ENCODE data around the gene MPP3.

The MPP3 gene

GRCh38 chr17:43830510-43831140 lies 2.3 kb downstream of the MPP3 start:
- DNase-seq: no peak

- DNase-seq: no peak
Measured at GRCh38 chr17:43829738-43830137, 3.2 kb downstream of the MPP3 start.

- DNase-seq: no peak
Measured at GRCh38 chr17:43827596-43827995, 5.3 kb downstream of the MPP3 start.

- no peak for DNase-seq
Measured at GRCh38 chr17:43826206-43826605, 6.7 kb downstream of the MPP3 start.

- no peak for DNase-seq
Measured at GRCh38 chr17:43825567-43825966, 7.4 kb downstream of the MPP3 start.

- no peak for DNase-seq
Measured at GRCh38 chr17:43823350-43824084, 9.4 kb downstream of the MPP3 start.

- DNase-seq: no peak
Measured at GRCh38 chr17:43822570-43823190, 10.3 kb downstream of the MPP3 start.

- DNase-seq: no peak
Measured at GRCh38 chr17:43820759-43821158, 12.2 kb downstream of the MPP3 start.

- DNase-seq: no peak
Measured at GRCh38 chr17:43818966-43819365, 14.0 kb downstream of the MPP3 start.

- DNase-seq: no peak
Measured at GRCh38 chr17:43817826-43818225, 15.1 kb downstream of the MPP3 start.

- DNase-seq: no peak
Measured at GRCh38 chr17:43816336-43817320, 16.3 kb downstream of the MPP3 start.

GRCh38 chr17:43814714-43815113 lies 18.2 kb downstream of the MPP3 start:
- DNase-seq: no peak

- no peak for DNase-seq
Measured at GRCh38 chr17:43814026-43814425, 18.9 kb downstream of the MPP3 start.

- no peak for DNase-seq
Measured at GRCh38 chr17:43813386-43813785, 19.6 kb downstream of the MPP3 start.

- no peak for DNase-seq
Measured at GRCh38 chr17:43812396-43813265, 20.3 kb downstream of the MPP3 start.

- DNase-seq: no peak
Measured at GRCh38 chr17:43810823-43811222, 22.1 kb downstream of the MPP3 start.

GRCh38 chr17:43810226-43810715 lies 22.7 kb downstream of the MPP3 start:
- DNase-seq: no peak

GRCh38 chr17:43809121-43809520 lies 23.8 kb downstream of the MPP3 start:
- no peak for DNase-seq

GRCh38 chr17:43808076-43808475 lies 24.9 kb downstream of the MPP3 start:
- no peak for DNase-seq

GRCh38 chr17:43805117-43805516 lies 27.8 kb downstream of the MPP3 start:
- DNase-seq: no peak

GRCh38 chr17:43803758-43804157 lies 29.2 kb downstream of the MPP3 start:
- DNase-seq: no peak

- DNase-seq: no peak
Measured at GRCh38 chr17:43801844-43802243, 31.1 kb downstream of the MPP3 start.
